H9 (cell line): ENCODE data around the gene ENPP7. TPM values are rescaled to one million over a fixed set of nuclear protein-coding genes. Genes with fewer than 3 reads are reported as not detected.

ENCODE experiments used
- DNase-seq: peaks from one replicate; pipeline ENCODE4 v3.0.0-alpha.2; 2017
- H2AFZ ChIP-seq: one replicate; pipeline ENCODE4 v1.6.1; 2013; ENCODE audit warnings: mild to moderate bottlenecking, low read length, control low read depth, moderate library complexity
- H2AK5ac ChIP-seq: 2 replicates; pipeline ENCODE4 v1.6.1; 2013; ENCODE audit warnings: low read length, control low read depth, mixed read lengths; ENCODE audit not compliant: insufficient read length
- H2BK120ac ChIP-seq: one replicate; pipeline ENCODE4 v1.6.1; 2013; ENCODE audit warnings: low read depth, mild to moderate bottlenecking, low read length, control low read depth, inconsistent platforms; ENCODE audit not compliant: poor library complexity, severe bottlenecking
- H2BK12ac ChIP-seq: 2 replicates; pipeline ENCODE4 v1.6.1; 2013; ENCODE audit warnings: low read length, control low read depth, mixed read lengths, low read depth; ENCODE audit not compliant: insufficient read length
- H2BK15ac ChIP-seq: 2 replicates; pipeline ENCODE4 v1.6.1; 2013; ENCODE audit warnings: low read depth, low read length, control low read depth
- H2BK20ac ChIP-seq: one replicate; pipeline ENCODE4 v1.6.1; 2013; ENCODE audit warnings: low read depth, mild to moderate bottlenecking, low read length, control low read depth, inconsistent platforms; ENCODE audit not compliant: poor library complexity, severe bottlenecking
- H2BK5ac ChIP-seq: 2 replicates; pipeline ENCODE4 v1.6.1; 2013; ENCODE audit warnings: low read length, control low read depth, mixed read lengths; ENCODE audit not compliant: insufficient read length
- H3K14ac ChIP-seq: 2 replicates; pipeline ENCODE4 v1.6.1; 2013; ENCODE audit warnings: low read length, control low read depth; ENCODE audit not compliant: insufficient read depth
- H3K18ac ChIP-seq: 2 replicates; pipeline ENCODE4 v1.6.1; 2013; ENCODE audit warnings: low read depth, mild to moderate bottlenecking, mixed read lengths, low read length, control low read depth; ENCODE audit not compliant: insufficient read length
- H3K23ac ChIP-seq: 2 replicates; pipeline ENCODE4 v1.6.1; 2013; ENCODE audit warnings: low read length, control low read depth, mixed read lengths, low read depth; ENCODE audit not compliant: insufficient read length
- H3K23me2 ChIP-seq: 2 replicates; pipeline ENCODE4 v1.6.1; 2013; ENCODE audit warnings: low read depth, mild to moderate bottlenecking, mixed read lengths, low read length, control low read depth; ENCODE audit not compliant: insufficient read length, poor library complexity, severe bottlenecking
- H3K27ac ChIP-seq: 2 replicates; pipeline ENCODE4 v1.5.1; 2013; ENCODE audit warnings: low read length, control low read depth, mixed read lengths, low read depth; ENCODE audit not compliant: insufficient read length
- H3K27me3 ChIP-seq: 2 replicates; pipeline ENCODE4 v1.6.1; 2013; ENCODE audit warnings: low read length, control low read depth, inconsistent platforms; ENCODE audit not compliant: insufficient read depth
- H3K4ac ChIP-seq: 2 replicates; pipeline ENCODE4 v1.6.1; 2013; ENCODE audit warnings: low read depth, mild to moderate bottlenecking, control low read depth, inconsistent platforms, low read length, moderate library complexity
- H3K4me1 ChIP-seq: 2 replicates; pipeline ENCODE4 v1.6.1; 2013; ENCODE audit warnings: low read length, control low read depth, inconsistent platforms; ENCODE audit not compliant: insufficient read depth
- H3K4me2 ChIP-seq: 2 replicates; pipeline ENCODE4 v1.6.1; 2013; ENCODE audit warnings: low read length, control low read depth, mixed read lengths; ENCODE audit not compliant: insufficient read length, insufficient read depth
- H3K56ac ChIP-seq: 2 replicates; pipeline ENCODE4 v1.6.1; 2013; ENCODE audit warnings: low read depth, mild to moderate bottlenecking, mixed read lengths, low read length, control low read depth; ENCODE audit not compliant: insufficient read length
- H3K79me1 ChIP-seq: 2 replicates; pipeline ENCODE4 v1.6.1; 2013; ENCODE audit warnings: low read depth, mild to moderate bottlenecking, moderate library complexity, low read length, control low read depth, inconsistent platforms; ENCODE audit not compliant: insufficient read depth, poor library complexity, severe bottlenecking
- H3K79me2 ChIP-seq: 2 replicates; pipeline ENCODE4 v1.6.1; 2013; ENCODE audit warnings: low read length, control low read depth, inconsistent platforms; ENCODE audit not compliant: insufficient read depth
- H3K9ac ChIP-seq: 2 replicates; pipeline ENCODE4 v1.6.1; 2013; ENCODE audit warnings: low read length, control low read depth, mixed read lengths; ENCODE audit not compliant: insufficient read length; ENCODE audit errors: extremely low read depth
- H3K9me3 ChIP-seq: one replicate; pipeline ENCODE4 v1.6.1; 2013; ENCODE audit warnings: low read depth, low read length, inconsistent platforms; ENCODE audit not compliant: control insufficient read depth
- H3T11ph ChIP-seq: one replicate; pipeline ENCODE4 v1.6.1; 2013; ENCODE audit warnings: mild to moderate bottlenecking, low read length, control low read depth, inconsistent platforms
- H4K20me1 ChIP-seq: one replicate; pipeline ENCODE4 v1.6.1; 2013; ENCODE audit not compliant: control insufficient read depth, insufficient read length, insufficient read depth
- H4K5ac ChIP-seq: 2 replicates; pipeline ENCODE4 v1.6.1; 2013; ENCODE audit warnings: low read depth, mild to moderate bottlenecking, mixed read lengths, low read length, control low read depth; ENCODE audit not compliant: insufficient read length
- H4K8ac ChIP-seq: replicated peaks from 2 replicates; pipeline ENCODE4 v1.6.1; 2013; ENCODE audit warnings: low read length, control low read depth, mixed read lengths, low read depth; ENCODE audit not compliant: insufficient read length
- H4K91ac ChIP-seq: 2 replicates; pipeline ENCODE4 v1.6.1; 2013; ENCODE audit warnings: low read depth, mild to moderate bottlenecking, moderate library complexity, mixed read lengths, low read length, control low read depth; ENCODE audit not compliant: insufficient read length
- H3K27ac Mint-ChIP-seq, 3 experiments: 2 replicates in 2 of 3; 3 replicates in 1 of 3; pipeline ENCODE4 v1.8.0; 2020 to 2021; ENCODE audit warnings: mixed read lengths in 3 of 3, mild to moderate bottlenecking in 1 of 3, moderate library complexity in 1 of 3
- H3K27me3 Mint-ChIP-seq: 2 replicates; pipeline ENCODE4 v1.8.0; 2021; ENCODE audit warnings: low read depth, mild to moderate bottlenecking, moderate library complexity, mixed read lengths
- H3K36me3 Mint-ChIP-seq, 3 experiments: 2 replicates in 2 of 3; 3 replicates in 1 of 3; pipeline ENCODE4 v1.8.0; 2020 to 2021; ENCODE audit warnings: low read depth in 3 of 3, mixed read lengths in 3 of 3; ENCODE audit not compliant: insufficient read depth in 1 of 3
- H3K4me1 Mint-ChIP-seq, 2 experiments: 2 replicates each; pipeline ENCODE4 v1.8.0; 2020; ENCODE audit warnings: mixed read lengths in 2 of 2
- H3K4me3 Mint-ChIP-seq, 2 experiments: 2 replicates in 1 of 2; 3 replicates in 1 of 2; pipeline ENCODE4 v1.8.0; 2020 to 2021; ENCODE audit warnings: mild to moderate bottlenecking in 2 of 2, mixed read lengths in 2 of 2, moderate library complexity in 1 of 2
- H3K9me3 Mint-ChIP-seq, 2 experiments: 2 replicates in 1 of 2; 3 replicates in 1 of 2; pipeline ENCODE4 v1.8.0; 2020; ENCODE audit warnings: mild to moderate bottlenecking in 2 of 2, mixed read lengths in 2 of 2, moderate library complexity in 1 of 2
- WGBS: extraction: QIAGEN DNeasy Blood & Tissue Kit; methylation state at CpG from one replicate; pipeline ENCODE4 v1.1.7; 2013; ENCODE audit warnings: missing lambda C conversion rate, low lambda C conversion rate, mixed read lengths; ENCODE audit not compliant: insufficient read length; ENCODE audit errors: extremely low coverage; 5-methylcytosine and 5-hydroxymethylcytosine counted together
- total RNA-seq: library from RNA; stranded (reverse); gene quantifications from 2 replicates; pipeline ENCODE4 v1.2.1, GENCODE V29; 2021
- TF ChIP-seq, protein P1 (sequence below): fragments of 200-600 bp; sonication (generic); conservative IDR thresholded peaks from 3 replicates; pipeline ENCODE4 v1.8.0; 2021; ENCODE audit warnings: antibody characterized with exemption, mild to moderate bottlenecking

ENPP7 gene
- total RNA-seq, 1 experiment from 2014 or later = not detected

- Histone ChIP-seq H2AFZ (no peak overlapping the region), H3K9me3 (no peaks in the 10 kb centered on the region), H3K56ac (no peak overlapping the region), H3K4ac (no peak overlapping the region), H3K79me2 (0 out of 2 replicates have a peak, but pooled peaks cover 2% of the 10 kb centered on the region), H3K9ac (no peak overlapping the region), H2BK15ac (no peak overlapping the region), H2BK5ac (no peak overlapping the region), H2BK12ac (no peak overlapping the region), H2AK5ac (no peak overlapping the region), H3K4me1 (peaks cover 3% of the 10 kb centered on the region; the same call in 1 of the 2 replicates), H3K18ac (no peak overlapping the region), H3K79me1 (peaks cover 3% of the 10 kb centered on the region), H3K14ac (no peak overlapping the region), H2BK120ac (no peak overlapping the region), H3T11ph (no peak overlapping the region), H4K20me1 (no peaks in the 10 kb centered on the region), H3K27me3 (no peaks in the 10 kb centered on the region), H3K4me2 (no peak overlapping the region), H4K5ac (no peak overlapping the region), H3K23me2 (peaks cover 14% of the 10 kb centered on the region), H3K23ac (no peak overlapping the region), H3K27ac (no peak overlapping the region), H4K91ac (no peak overlapping the region), H4K8ac (no peak overlapping the region), H2BK20ac (no peak overlapping the region)
- TF ChIP-seq, protein P1, sequence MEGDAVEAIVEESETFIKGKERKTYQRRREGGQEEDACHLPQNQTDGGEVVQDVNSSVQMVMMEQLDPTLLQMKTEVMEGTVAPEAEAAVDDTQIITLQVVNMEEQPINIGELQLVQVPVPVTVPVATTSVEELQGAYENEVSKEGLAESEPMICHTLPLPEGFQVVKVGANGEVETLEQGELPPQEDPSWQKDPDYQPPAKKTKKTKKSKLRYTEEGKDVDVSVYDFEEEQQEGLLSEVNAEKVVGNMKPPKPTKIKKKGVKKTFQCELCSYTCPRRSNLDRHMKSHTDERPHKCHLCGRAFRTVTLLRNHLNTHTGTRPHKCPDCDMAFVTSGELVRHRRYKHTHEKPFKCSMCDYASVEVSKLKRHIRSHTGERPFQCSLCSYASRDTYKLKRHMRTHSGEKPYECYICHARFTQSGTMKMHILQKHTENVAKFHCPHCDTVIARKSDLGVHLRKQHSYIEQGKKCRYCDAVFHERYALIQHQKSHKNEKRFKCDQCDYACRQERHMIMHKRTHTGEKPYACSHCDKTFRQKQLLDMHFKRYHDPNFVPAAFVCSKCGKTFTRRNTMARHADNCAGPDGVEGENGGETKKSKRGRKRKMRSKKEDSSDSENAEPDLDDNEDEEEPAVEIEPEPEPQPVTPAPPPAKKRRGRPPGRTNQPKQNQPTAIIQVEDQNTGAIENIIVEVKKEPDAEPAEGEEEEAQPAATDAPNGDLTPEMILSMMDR = no peak
- H3K36me3 Mint-ChIP-seq = peaks cover 13 to 16% (median 15%) of the 10 kb centered on the region in 3 experiments
- H3K4me3 Mint-ChIP-seq = no peak overlapping the region; a peak in 1 of 5 replicates
- DNase-seq = no peak
- no peak overlapping the region for H3K27ac Mint-ChIP-seq
- WGBS = no CpG with 5 or more reads among the region's 6 CpGs
- peaks cover 39 to 45% of the 10 kb centered on the region in 2 experiments for H3K4me1 Mint-ChIP-seq
- peaks cover 39% of the 10 kb centered on the region for H3K27me3 Mint-ChIP-seq
- no peaks in the 10 kb centered on the region for H3K9me3 Mint-ChIP-seq
Measured at GRCh38 chr17:79775632-79776031, 44.9 kb downstream of the ENPP7 start.
